ENCODE measurements around the gene HSPG2. TPM values are rescaled to one million over a fixed set of nuclear protein-coding genes. Genes with fewer than 3 reads are reported as not detected.
A peak's percentile ranks its signal among the peaks of the same experiment; 100 is the strongest.

Gene HSPG2
- total and polyA plus RNA-seq, 2 of the 8 experiments (the other 6 are each of a cell fraction or from before 2014, with no cell fraction given): 17.8 to 111 TPM

DNA sequence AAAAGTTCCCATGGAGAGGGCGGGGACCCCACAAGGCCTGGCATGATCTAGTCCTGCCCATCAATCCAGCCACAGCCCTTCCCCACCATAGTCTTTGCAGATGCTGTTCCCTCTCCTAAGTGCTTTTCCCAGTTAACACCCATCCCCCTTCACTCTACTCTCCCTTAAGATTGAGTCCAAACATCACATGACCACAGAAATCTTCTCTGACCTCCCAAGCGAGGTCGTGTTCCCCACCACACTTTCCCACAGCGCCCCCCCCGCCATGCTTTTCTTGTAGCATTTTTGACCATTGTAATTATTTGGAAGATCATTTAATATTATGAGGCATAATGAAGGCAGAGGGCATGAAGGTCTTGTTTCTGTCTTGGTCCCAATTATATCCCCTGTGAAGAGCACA is 4.3 kb upstream of the HSPG2 start:
- Histone ChIP-seq H2BK5ac (ENCODE audit: low read depth, low read length) (no peak overlapping the region), H3K56ac (replicated peaks; ENCODE audit: insufficient read length, low read depth, low read length) (no peak overlapping the region), H4K5ac (ENCODE audit: insufficient read length, low read depth, low read length) (no peak overlapping the region), H3K23me2 (ENCODE audit: low read depth, low read length) (peaks cover 7% of the 10 kb centered on the region), H3K4ac (replicated peaks; ENCODE audit: insufficient read length, low read depth, low read length) (no peak overlapping the region), H2BK20ac (ENCODE audit: low read length) (no peak overlapping the region), H2BK12ac (ENCODE audit: low read depth, low read length) (peak overlapping the region; percentile 40; the same call in 1 of the 2 replicates), H4K8ac (ENCODE audit: extremely low read depth, insufficient read depth, low read length) (no peak overlapping the region), H3K27me3 (replicated peaks in 1 of 4; ENCODE audit: control insufficient read depth in 3 of 4, extremely low read depth in 1 of 4, insufficient read depth in 3 of 4, low read length in 3 of 4) (peaks cover 0 to 2% (median 0%) of the 10 kb centered on the region in 4 experiments; a peak in 3 of 7 replicates), H2BK15ac (ENCODE audit: low read length) (no peak overlapping the region), H4K20me1 (replicated peaks in 1 of 2; ENCODE audit: control insufficient read depth in 1 of 2, insufficient read depth in 2 of 2, low read length in 2 of 2) (no peaks in the 10 kb centered on the region), H3K4me1 (replicated peaks in 1 of 4; ENCODE audit: control insufficient read depth in 3 of 4, insufficient read depth in 4 of 4, low read length in 3 of 4) (peaks cover 5 to 27% (median 14%) of the 10 kb centered on the region in 4 experiments), H2AK5ac (ENCODE audit: low read depth, low read length) (no peak overlapping the region), H3K27ac (ENCODE audit: low read depth, low read length) (no peak overlapping the region), H3K23ac (ENCODE audit: insufficient read length) (no peak overlapping the region), H3K9me3 (ENCODE audit: insufficient read depth in 2 of 2, low read depth in 1 of 2, low read length in 1 of 2) (no peaks in the 10 kb centered on the region), H2AFZ (ENCODE audit: low read length) (no peak overlapping the region), H3K9ac (replicated peaks in 1 of 4; ENCODE audit: extremely low read depth in 1 of 4, low read depth in 3 of 4, low read length in 3 of 4) (no peak overlapping the region), H4K91ac (replicated peaks; ENCODE audit: insufficient read length, low read length) (no peak overlapping the region), H3K79me2 (ENCODE audit: control insufficient read depth in 1 of 2, insufficient read depth in 2 of 2, low read length in 2 of 2) (peaks cover 1 to 3% of the 10 kb centered on the region in 2 experiments; a peak in 3 of 4 replicates), H3K4me3 (ENCODE audit: extremely low read depth in 1 of 4, insufficient read depth in 2 of 4, low read depth in 3 of 4, low read length in 4 of 4) (no peak overlapping the region), H3K79me1 (ENCODE audit: low read depth, low read length) (peaks cover under 1% of the 10 kb centered on the region; the same call in 1 of the 2 replicates), H3K36me3 (ENCODE audit: control insufficient read depth in 2 of 4, insufficient read depth in 4 of 4, low read length in 3 of 4) (no peaks in the 10 kb centered on the region), H3K18ac (ENCODE audit: extremely low read depth, low read length) (no peak overlapping the region), H3K4me2 (ENCODE audit: insufficient read depth in 1 of 2, low read depth in 2 of 2, low read length in 2 of 2) (no peak overlapping the region), H2BK120ac (replicated peaks; ENCODE audit: low read depth, low read length) (no peak overlapping the region), H3K14ac (ENCODE audit: insufficient read length) (no peak overlapping the region)
- DNase-seq (ENCODE audit: low read depth in 1 of 2, low spot score in 2 of 2) (no peak), FAIRE-seq (no peak)
- 89% methylated on average over 5 of the region's 5 CpGs; no CpG with 5 or more reads in 1 of the 2 experiments for WGBS, 2 experiments (ENCODE audit: extremely low coverage in 1 of 2, insufficient coverage in 1 of 2, insufficient read length in 1 of 2, insufficient replicate concordance in 2 of 2, low coverage in 1 of 2, low lambda C conversion rate in 2 of 2, missing lambda C conversion rate in 1 of 2)
- TF ChIP-seq RBBP5 (IDR thresholded peaks at IDR 0.05; ENCODE audit: borderline replicate concordance, low read depth, low read length) (no peak), RAD21 (IDR thresholded peaks at IDR 0.05 in 1 of 2, conservative IDR thresholded peaks at IDR 0.05 in 1 of 2; ENCODE audit: low read depth in 2 of 2, low read length in 2 of 2) (no peak), RFX5 (IDR thresholded peaks at IDR 0.05; ENCODE audit: borderline replicate concordance, low read depth, low read length) (no peak), SP4 (IDR thresholded peaks at IDR 0.05; ENCODE audit: low read length) (no peak)
- POLR2A ChIA-PET (ENCODE audit: partially characterized antibody): interaction anchor here (4.7 kb wide), 1 partner anchor 30 kb away, joined by 24 read pairs; no protein-coding TSS in a partner anchor
- CTCF ChIA-PET (ENCODE audit: partially characterized antibody): interaction anchor here (1.2 to 1.3 kb wide), 2 partner anchors 22 to 40 kb away, joined by 4 to 5 read pairs; no protein-coding TSS in a partner anchor
